IMR-90 (cell line): Measurements from ENCODE around the gene KLK14.

Experiments used
- BHLHE40 ChIP-seq: fragments of 150-350 bp; IDR thresholded peaks from 2 replicates; pipeline ENCODE4 v1.6.1; 2016; ENCODE audit warnings: mild to moderate bottlenecking, low read depth, low read length
- CEBPB ChIP-seq: IDR thresholded peaks from 2 replicates; pipeline ENCODE4 v1.6.1; 2012; ENCODE audit warnings: low read depth, low read length, improper control_type of control experiment
- CTCF ChIP-seq: conservative IDR thresholded peaks from 2 replicates; pipeline ENCODE4 v1.5.1; 2012; ENCODE audit warnings: mild to moderate bottlenecking, low read depth, low read length, improper control_type of control experiment
- MAFK ChIP-seq: IDR thresholded peaks from 2 replicates; pipeline ENCODE4 v1.6.1; 2012; ENCODE audit warnings: low read depth, low read length, improper control_type of control experiment
- MXI1 ChIP-seq: IDR thresholded peaks from 2 replicates; pipeline ENCODE4 v1.6.1; 2012; ENCODE audit warnings: low read depth, mild to moderate bottlenecking, low read length, moderate library complexity, borderline replicate concordance
- POLR2A ChIP-seq: IDR thresholded peaks from 2 replicates; pipeline ENCODE4 v1.6.1; 2012; ENCODE audit warnings: mild to moderate bottlenecking, low read depth, low read length
- TF ChIP-seq, protein P1 (sequence below): fragments of 150-350 bp; IDR thresholded peaks from 2 replicates; pipeline ENCODE4 v1.6.1; 2016; ENCODE audit warnings: low read depth, mild to moderate bottlenecking, low read length, moderate library complexity, borderline replicate concordance

DNA sequence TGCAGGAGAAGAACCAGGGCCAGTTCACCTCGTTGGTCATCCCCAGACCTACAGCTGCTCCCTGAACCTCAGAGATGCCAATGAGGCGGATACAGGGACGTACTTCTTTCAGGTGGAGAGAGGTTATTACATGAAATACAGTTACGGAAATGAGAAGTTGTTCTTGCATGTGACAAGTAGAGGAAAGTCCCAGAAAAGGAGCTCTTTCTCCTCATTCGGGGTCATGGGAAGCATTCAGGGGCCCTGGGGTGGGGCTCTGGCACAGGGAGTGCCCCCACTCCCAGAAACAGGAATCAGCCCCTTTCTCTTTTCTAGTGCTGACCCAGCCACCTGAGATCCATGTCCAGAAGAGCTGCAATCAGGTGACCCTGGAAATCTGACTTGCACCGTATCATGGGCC lies 37.5 kb upstream of the KLK14 start:
- TF ChIP-seq, protein P1, sequence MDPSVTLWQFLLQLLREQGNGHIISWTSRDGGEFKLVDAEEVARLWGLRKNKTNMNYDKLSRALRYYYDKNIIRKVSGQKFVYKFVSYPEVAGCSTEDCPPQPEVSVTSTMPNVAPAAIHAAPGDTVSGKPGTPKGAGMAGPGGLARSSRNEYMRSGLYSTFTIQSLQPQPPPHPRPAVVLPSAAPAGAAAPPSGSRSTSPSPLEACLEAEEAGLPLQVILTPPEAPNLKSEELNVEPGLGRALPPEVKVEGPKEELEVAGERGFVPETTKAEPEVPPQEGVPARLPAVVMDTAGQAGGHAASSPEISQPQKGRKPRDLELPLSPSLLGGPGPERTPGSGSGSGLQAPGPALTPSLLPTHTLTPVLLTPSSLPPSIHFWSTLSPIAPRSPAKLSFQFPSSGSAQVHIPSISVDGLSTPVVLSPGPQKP, result no peak
- TF ChIP-seq CTCF (no peak), POLR2A (no peak), MAFK (no peak), BHLHE40 (no peak), CEBPB (no peak), MXI1 (no peak)
